ENCODE data around the gene TCF12. TPM values are rescaled to one million over a fixed set of nuclear protein-coding genes. Genes with fewer than 3 reads are reported as not detected.
A peak's percentile ranks its signal among the peaks of the same experiment; 100 is the strongest.

The TCF12 gene
- total and polyA plus RNA-seq, 7 experiments from 2014 or later, result 51.3 to 99.4 (median 79.9) TPM

GRCh38 chr15:57112178-57112577 lies 193.7 kb downstream of the TCF12 start:
- Mint-ChIP-seq H3K27ac (no peak overlapping the region), H3K36me3 (peaks cover 0 to 13% (median 2%) of the 10 kb centered on the region in 5 donors), H3K9me3 (no peaks in the 10 kb centered on the region), H3K27me3 (no peaks in the 10 kb centered on the region), H3K4me3 (no peak overlapping the region), H3K4me1 (peaks cover 0 to 45% (median 34%) of the 10 kb centered on the region in 7 donors)
- ChIA-PET POLR2A (no interaction called here), CTCF (no interaction called here)
- no peak overlapping the region for H3K27ac ChIP-seq (ENCODE audit: low read depth, low read length)
- H3K27me3 ChIP-seq (ENCODE audit: control insufficient read depth in 2 of 2, insufficient read depth in 2 of 2, low read length in 2 of 2), result no peaks in the 10 kb centered on the region
- intact Hi-C loops (cut with micrococcal nuclease), result no loop called here
- no peaks in the 10 kb centered on the region for H3K9me3 ChIP-seq (ENCODE audit: control insufficient read depth in 2 of 3, low read length in 3 of 3)
- ATAC-seq (no peak), DNase-seq (no peak)
- no peaks in the 10 kb centered on the region for H3K36me3 ChIP-seq (ENCODE audit: control insufficient read depth in 2 of 3, insufficient read depth in 3 of 3, low read length in 3 of 3)
- H3K4me1 ChIP-seq (ENCODE audit: control insufficient read depth in 2 of 2, insufficient read depth in 2 of 2, low read length in 2 of 2), result no peaks in the 10 kb centered on the region
- no peak overlapping the region for H3K4me3 ChIP-seq (ENCODE audit: low read length)

- H3K4me1 Mint-ChIP-seq, result peaks cover 0 to 48% (median 36%) of the 10 kb centered on the region in 7 donors
- no peak for ATAC-seq
These were observed 195.6 kb downstream of the TCF12 start for GRCh38 chr15:57114070-57114469.

GRCh38 chr15:57118013-57118799 lies 199.8 kb downstream of the TCF12 start:
- intact Hi-C loops (cut with micrococcal nuclease), result no loop called here
- no peaks in the 10 kb centered on the region for H3K9me3 ChIP-seq (ENCODE audit: control insufficient read depth in 2 of 3, low read length in 3 of 3)
- H3K27ac ChIP-seq (ENCODE audit: low read depth, low read length), result no peak overlapping the region
- no peaks in the 10 kb centered on the region for H3K9me3 Mint-ChIP-seq
- no peaks in the 10 kb centered on the region for H3K4me1 ChIP-seq (ENCODE audit: control insufficient read depth in 2 of 2, insufficient read depth in 2 of 2, low read length in 2 of 2)
- no peaks in the 10 kb centered on the region for H3K36me3 ChIP-seq (ENCODE audit: control insufficient read depth in 2 of 3, insufficient read depth in 3 of 3, low read length in 3 of 3)
- peaks cover 0 to 55% (median 30%) of the 10 kb centered on the region in 7 donors for H3K4me1 Mint-ChIP-seq
- H3K27me3 ChIP-seq (ENCODE audit: control insufficient read depth in 2 of 2, insufficient read depth in 2 of 2, low read length in 2 of 2), result no peaks in the 10 kb centered on the region
- POLR2A ChIA-PET, result no interaction called here
- H3K27ac Mint-ChIP-seq, result peak overlapping the region in 2 of 9 donors; percentile 6 to 30
- CTCF ChIA-PET, result no interaction called here
- H3K27me3 Mint-ChIP-seq, result no peaks in the 10 kb centered on the region
- H3K36me3 Mint-ChIP-seq, result peaks cover 0 to 30% (median 12%) of the 10 kb centered on the region in 5 donors
- DNase-seq (no peak), ATAC-seq (no peak)
- peak overlapping the region in 1 of 10 donors; percentile 29 for H3K4me3 Mint-ChIP-seq
- H3K4me3 ChIP-seq (ENCODE audit: low read length), result no peak overlapping the region

More at GRCh38 chr15:57114070-57114469, 195.6 kb downstream of the TCF12 start:
- POLR2A ChIA-PET, result interaction anchor here (0.6 kb wide), 2 partner anchors 22 to 146 kb away, joined by 3 read pairs; no protein-coding TSS in a partner anchor
- H3K9me3 ChIP-seq (ENCODE audit: control insufficient read depth in 2 of 3, low read length in 3 of 3), result no peaks in the 10 kb centered on the region
- no peaks in the 10 kb centered on the region for H3K27me3 ChIP-seq (ENCODE audit: control insufficient read depth in 2 of 2, insufficient read depth in 2 of 2, low read length in 2 of 2)
- Mint-ChIP-seq H3K4me3 (no peak overlapping the region), H3K27ac (no peak overlapping the region), H3K36me3 (peaks cover 0 to 12% (median 0%) of the 10 kb centered on the region in 5 donors), H3K27me3 (no peaks in the 10 kb centered on the region), H3K9me3 (no peaks in the 10 kb centered on the region)
- no peak overlapping the region for H3K27ac ChIP-seq (ENCODE audit: low read depth, low read length)
- no peak overlapping the region for H3K4me3 ChIP-seq (ENCODE audit: low read length)
- no peaks in the 10 kb centered on the region for H3K36me3 ChIP-seq (ENCODE audit: control insufficient read depth in 2 of 3, insufficient read depth in 3 of 3, low read length in 3 of 3)
- no peaks in the 10 kb centered on the region for H3K4me1 ChIP-seq (ENCODE audit: control insufficient read depth in 2 of 2, insufficient read depth in 2 of 2, low read length in 2 of 2)
- CTCF ChIA-PET, result no interaction called here
- no peak for DNase-seq
- intact Hi-C loops (cut with micrococcal nuclease), result no loop called here

- Histone ChIP-seq H3K9me3 (ENCODE audit: control insufficient read depth in 2 of 3, low read length in 3 of 3) (no peaks in the 10 kb centered on the region), H3K4me1 (ENCODE audit: control insufficient read depth in 2 of 2, insufficient read depth in 2 of 2, low read length in 2 of 2) (no peaks in the 10 kb centered on the region), H3K27me3 (ENCODE audit: control insufficient read depth in 2 of 2, insufficient read depth in 2 of 2, low read length in 2 of 2) (no peaks in the 10 kb centered on the region), H3K27ac (ENCODE audit: low read depth, low read length) (no peak overlapping the region), H3K36me3 (ENCODE audit: control insufficient read depth in 2 of 3, insufficient read depth in 3 of 3, low read length in 3 of 3) (no peaks in the 10 kb centered on the region), H3K4me3 (ENCODE audit: low read length) (no peak overlapping the region)
- POLR2A ChIA-PET, result no interaction called here
- DNase-seq, result no peak
- Mint-ChIP-seq H3K4me3 (no peak overlapping the region), H3K36me3 (peaks cover 0 to 48% (median 25%) of the 10 kb centered on the region in 5 donors), H3K4me1 (peaks cover 0 to 44% (median 23%) of the 10 kb centered on the region in 7 donors), H3K27ac (peak overlapping the region in 1 of 9 donors; percentile 21), H3K9me3 (no peaks in the 10 kb centered on the region), H3K27me3 (no peaks in the 10 kb centered on the region)
- CTCF ChIA-PET, result no interaction called here
- ATAC-seq, result no peak
- intact Hi-C loops (cut with micrococcal nuclease), result loop anchor here (5.0 to 10.0 kb wide), 2 partner anchors 40 to 63 kb away; no protein-coding TSS in a partner anchor
These were observed 203.8 kb downstream of the TCF12 start for GRCh38 chr15:57122080-57122840.

GRCh38 chr15:57124036-57124435 lies 205.6 kb downstream of the TCF12 start:
- ATAC-seq (no peak), DNase-seq (no peak)
- Histone ChIP-seq H3K27me3 (ENCODE audit: control insufficient read depth in 2 of 2, insufficient read depth in 2 of 2, low read length in 2 of 2) (no peaks in the 10 kb centered on the region), H3K4me1 (ENCODE audit: control insufficient read depth in 2 of 2, insufficient read depth in 2 of 2, low read length in 2 of 2) (no peaks in the 10 kb centered on the region), H3K36me3 (ENCODE audit: control insufficient read depth in 2 of 3, insufficient read depth in 3 of 3, low read length in 3 of 3) (no peaks in the 10 kb centered on the region), H3K9me3 (ENCODE audit: control insufficient read depth in 2 of 3, low read length in 3 of 3) (no peaks in the 10 kb centered on the region), H3K27ac (ENCODE audit: low read depth, low read length) (no peak overlapping the region), H3K4me3 (ENCODE audit: low read length) (no peak overlapping the region)
- Mint-ChIP-seq H3K4me3 (no peak overlapping the region), H3K36me3 (peaks cover 0 to 55% (median 39%) of the 10 kb centered on the region in 5 donors), H3K27ac (no peak overlapping the region), H3K9me3 (no peaks in the 10 kb centered on the region), H3K27me3 (no peaks in the 10 kb centered on the region), H3K4me1 (peaks cover 8 to 35% (median 22%) of the 10 kb centered on the region in 7 donors)
- ChIA-PET CTCF (no interaction called here), POLR2A (no interaction called here)
- intact Hi-C loops (cut with micrococcal nuclease), result loop anchor here (5.0 to 10.0 kb wide), 2 partner anchors 42 to 61 kb away; no protein-coding TSS in a partner anchor

GRCh38 chr15:57129064-57129463 lies 210.6 kb downstream of the TCF12 start:
- H3K4me1 ChIP-seq (ENCODE audit: control insufficient read depth in 2 of 2, insufficient read depth in 2 of 2, low read length in 2 of 2), result no peaks in the 10 kb centered on the region
- no peaks in the 10 kb centered on the region for H3K27me3 ChIP-seq (ENCODE audit: control insufficient read depth in 2 of 2, insufficient read depth in 2 of 2, low read length in 2 of 2)
- Mint-ChIP-seq H3K4me1 (peaks cover 19 to 56% (median 43%) of the 10 kb centered on the region in 7 donors), H3K36me3 (peaks cover 0 to 45% (median 35%) of the 10 kb centered on the region in 5 donors), H3K27me3 (no peaks in the 10 kb centered on the region), H3K27ac (no peak overlapping the region), H3K4me3 (no peak overlapping the region), H3K9me3 (peaks cover 0 to 2% (median 0%) of the 10 kb centered on the region in 11 donors)
- H3K9me3 ChIP-seq (ENCODE audit: control insufficient read depth in 2 of 3, low read length in 3 of 3), result no peaks in the 10 kb centered on the region
- no peak overlapping the region for H3K27ac ChIP-seq (ENCODE audit: low read depth, low read length)
- H3K4me3 ChIP-seq (ENCODE audit: low read length), result no peak overlapping the region
- no peak for ATAC-seq
- H3K36me3 ChIP-seq (ENCODE audit: control insufficient read depth in 2 of 3, insufficient read depth in 3 of 3, low read length in 3 of 3), result no peaks in the 10 kb centered on the region
- CTCF ChIA-PET, result no interaction called here
- POLR2A ChIA-PET, result no interaction called here
- DNase-seq, result no peak
- intact Hi-C loops (cut with micrococcal nuclease), result loop anchor here in 1 of 2 donors (10.0 kb wide), 1 partner anchor 56 kb away; no protein-coding TSS in a partner anchor
